ENCODE data around the gene TRIP6.
"Not testable (repeated sequence)": the region's sequence is repeated elsewhere in the genome, so short reads cannot be mapped to it uniquely, and the experiment has no call there.

TRIP6 gene

DNA sequence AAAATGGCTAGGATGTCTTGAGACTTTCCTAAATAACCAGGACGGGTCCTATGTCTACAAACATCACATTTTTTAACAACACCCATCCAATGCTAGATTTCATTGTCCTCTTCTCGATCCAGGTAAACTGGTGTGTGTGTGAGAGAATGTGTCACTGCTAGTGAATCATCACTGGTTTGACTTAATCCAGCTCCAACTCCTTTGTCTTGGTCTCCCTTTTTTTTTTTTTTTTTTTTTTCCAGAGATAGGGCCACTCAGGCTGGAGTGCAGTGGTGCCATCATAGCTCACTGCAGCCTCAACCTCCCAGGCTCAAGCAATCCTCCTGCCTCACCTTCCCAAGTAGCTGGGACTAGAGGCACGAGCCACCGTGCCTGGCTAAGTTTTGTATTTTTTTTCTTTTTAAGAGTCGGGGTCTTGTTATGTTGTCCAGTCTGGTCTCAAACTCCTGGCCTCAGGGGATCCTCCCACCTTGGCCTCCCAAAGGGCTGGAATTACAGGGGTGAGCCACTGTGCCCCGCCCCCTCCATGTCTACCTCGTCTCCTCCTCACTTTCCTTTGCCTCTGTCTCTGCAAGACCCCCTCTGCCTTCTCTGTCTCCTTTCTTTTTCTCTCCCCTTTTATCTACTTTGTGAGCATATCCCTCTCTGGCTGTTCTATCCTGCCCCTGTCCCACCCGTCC is 24.5 kb downstream of the TRIP6 start:
- no peak for DNase-seq

DNA sequence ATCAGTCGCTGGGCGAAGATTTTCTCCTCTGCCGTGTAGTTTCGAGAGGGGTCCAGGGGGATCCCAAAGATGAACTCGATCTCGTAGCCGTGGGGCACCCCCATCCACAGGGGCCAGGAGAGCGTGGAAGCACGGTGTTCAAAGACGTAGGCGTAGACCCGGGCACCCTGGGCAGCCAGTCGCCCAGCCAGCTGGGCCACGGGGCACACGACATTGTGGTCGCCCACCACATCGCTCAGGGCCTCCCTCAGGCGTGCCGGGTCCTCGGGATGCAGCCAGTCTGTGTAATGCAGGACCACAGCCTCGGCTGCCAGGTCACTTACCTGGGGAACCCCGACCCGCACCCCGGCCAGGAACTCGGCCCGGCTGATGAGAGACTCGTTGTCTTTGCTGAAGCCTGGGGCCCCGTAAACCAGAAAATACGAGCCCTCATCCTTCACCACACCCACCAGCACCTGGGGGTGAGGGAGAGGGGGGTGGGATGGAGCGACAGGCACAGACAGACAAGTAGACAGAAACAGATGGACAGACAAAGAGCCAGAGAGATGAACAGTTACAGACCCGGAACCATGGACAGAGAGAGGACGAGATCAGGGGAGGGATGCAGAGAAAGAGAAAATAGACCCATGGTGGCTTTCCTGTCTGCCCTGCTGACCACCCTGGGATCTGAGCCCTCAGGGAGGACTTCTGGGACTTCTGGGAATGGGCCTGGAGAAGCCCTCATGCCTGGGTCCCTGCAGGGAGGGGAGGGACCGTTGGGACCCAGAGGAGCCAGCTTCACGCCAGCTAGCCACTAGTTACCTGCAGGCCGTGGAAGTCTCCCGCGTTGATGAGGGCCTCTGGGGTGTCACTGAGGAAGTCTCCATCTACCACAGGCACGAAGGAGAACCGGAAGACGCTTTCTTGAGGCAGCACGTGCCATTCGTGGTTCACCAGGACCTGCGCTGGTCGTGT is 25.5 kb downstream of the TRIP6 start:
- no peak for DNase-seq

DNA sequence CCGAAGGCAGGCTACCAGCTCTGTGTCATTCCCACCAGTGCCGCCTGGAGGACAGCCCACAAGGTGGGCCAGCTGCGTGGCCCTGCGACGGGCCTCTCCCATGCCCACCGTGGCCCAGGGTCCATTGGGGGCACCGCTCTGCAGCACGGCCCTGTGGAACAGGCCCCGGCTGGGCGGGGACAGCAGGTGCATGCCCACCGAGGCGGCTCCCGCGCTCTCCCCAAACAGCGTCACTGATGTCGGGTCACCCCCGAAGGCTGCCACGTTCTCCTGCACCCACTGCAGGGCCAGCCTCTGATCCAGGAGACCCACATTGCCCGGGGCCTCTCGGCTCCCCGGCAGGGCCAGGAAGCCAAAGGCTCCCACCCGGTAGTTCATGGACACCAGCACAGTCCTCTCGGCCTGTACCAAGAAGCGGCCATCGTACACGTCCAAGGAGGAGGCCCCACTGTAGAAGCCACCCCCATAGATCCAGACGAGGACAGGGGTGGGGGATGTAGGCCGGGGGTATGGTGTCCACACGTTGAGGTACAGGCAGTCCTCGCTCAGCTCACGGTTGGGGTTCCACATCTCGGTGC is 26.2 kb downstream of the TRIP6 start:
- DNase-seq: no peak

DNA sequence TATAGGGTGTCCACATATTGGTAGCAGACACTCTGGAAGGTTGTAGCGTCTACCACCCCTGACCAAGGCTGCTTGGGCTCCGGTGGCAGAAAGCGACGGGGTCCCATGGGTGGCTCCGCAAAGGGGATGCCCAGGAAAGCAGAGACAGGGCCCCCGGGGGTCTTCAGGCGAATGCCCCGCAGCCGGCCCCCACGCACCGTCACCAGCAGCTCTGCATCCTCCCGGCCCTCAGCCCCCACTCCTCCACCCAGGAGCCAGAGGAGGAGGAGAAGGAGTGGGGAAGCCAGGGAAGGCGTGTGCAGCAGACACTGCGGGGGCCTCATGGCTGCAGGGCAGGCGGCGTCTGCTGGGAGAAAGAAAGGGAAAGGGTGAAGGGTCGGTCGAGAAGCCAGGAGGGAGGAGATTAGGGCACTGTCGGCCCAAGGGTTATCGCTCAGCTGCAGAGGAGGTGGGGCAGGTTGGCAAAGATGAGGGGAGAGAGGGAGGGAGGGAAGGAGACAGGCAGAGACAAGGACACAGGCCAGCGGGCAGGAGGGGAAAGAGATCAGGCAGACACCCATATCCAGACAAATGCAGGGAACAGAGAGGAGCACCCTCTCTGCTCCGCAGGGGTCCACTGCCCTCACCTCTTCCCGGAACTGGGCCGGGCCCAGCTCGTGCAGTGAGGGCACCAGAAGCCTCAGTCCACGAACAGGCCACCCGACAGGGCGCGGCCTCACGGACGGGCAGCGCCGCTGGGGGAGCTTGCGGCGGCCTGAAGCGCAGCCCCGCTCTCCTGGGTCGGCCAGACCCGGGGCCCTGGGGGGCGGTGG is 26.9 kb downstream of the TRIP6 start:
- no peak for DNase-seq

DNA sequence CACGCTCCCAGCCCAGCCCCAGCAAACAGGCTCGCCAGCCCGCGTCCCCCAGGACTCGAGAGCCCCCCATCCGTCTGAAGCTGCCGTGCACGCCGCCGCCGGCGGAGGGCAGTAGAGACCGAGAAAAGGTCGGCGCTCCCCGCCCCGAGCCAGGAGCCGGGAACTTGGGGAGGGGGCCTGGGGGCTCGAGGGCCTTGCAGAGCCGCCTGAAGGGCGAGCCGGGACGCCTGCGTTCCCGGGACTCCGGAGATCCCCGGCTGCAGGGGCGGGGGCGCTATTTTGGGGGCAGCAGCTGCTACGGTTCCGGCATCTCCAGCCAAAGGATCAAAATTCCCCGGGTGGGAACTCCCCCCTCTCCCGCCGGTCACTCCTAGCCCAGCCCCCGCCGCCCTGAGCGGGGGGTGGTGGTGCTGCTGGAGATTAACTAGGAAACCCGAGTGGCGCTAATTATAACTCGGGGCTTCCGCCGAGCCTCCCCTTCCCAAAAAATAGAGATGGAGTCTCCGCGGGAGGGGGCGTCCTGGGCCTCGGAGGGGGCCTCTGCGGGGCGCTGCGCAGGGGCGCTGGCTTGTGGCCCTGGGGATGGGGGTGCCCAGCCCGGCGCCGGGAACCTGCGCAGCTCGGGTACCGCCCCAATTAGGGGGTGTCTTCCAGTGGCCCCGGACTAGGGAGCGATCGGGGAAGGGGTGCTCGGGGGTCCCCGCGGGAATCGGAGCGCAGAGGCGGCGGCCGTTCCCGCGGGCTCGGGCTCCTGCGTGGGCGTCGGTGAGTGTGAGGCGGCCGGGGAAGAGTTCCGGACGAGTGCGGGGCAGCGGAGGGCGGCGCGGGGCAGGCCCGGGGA is 27.9 kb downstream of the TRIP6 start:
- no peak for DNase-seq

DNA sequence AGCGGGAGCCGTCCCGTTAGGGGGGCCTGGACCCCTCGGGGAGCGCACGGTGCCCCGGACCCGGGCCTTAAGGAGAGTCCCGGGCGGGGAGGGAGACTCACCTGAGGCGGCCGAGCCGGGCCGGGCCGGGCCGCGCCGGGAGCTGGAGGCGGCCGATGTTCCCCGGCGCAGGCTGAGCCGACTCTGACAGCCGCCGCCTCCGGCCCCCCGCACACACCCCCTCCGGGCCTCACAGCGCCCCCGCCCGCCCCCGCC is 28.4 kb downstream of the TRIP6 start, which contains the start of gene ACHE:
Gene ACHE, minus strand, starts transcription at position 188 of the 255 bp plus-strand sequence. CDS start 1,656 bp downstream, outside the sequence.
- no peak for DNase-seq

DNA sequence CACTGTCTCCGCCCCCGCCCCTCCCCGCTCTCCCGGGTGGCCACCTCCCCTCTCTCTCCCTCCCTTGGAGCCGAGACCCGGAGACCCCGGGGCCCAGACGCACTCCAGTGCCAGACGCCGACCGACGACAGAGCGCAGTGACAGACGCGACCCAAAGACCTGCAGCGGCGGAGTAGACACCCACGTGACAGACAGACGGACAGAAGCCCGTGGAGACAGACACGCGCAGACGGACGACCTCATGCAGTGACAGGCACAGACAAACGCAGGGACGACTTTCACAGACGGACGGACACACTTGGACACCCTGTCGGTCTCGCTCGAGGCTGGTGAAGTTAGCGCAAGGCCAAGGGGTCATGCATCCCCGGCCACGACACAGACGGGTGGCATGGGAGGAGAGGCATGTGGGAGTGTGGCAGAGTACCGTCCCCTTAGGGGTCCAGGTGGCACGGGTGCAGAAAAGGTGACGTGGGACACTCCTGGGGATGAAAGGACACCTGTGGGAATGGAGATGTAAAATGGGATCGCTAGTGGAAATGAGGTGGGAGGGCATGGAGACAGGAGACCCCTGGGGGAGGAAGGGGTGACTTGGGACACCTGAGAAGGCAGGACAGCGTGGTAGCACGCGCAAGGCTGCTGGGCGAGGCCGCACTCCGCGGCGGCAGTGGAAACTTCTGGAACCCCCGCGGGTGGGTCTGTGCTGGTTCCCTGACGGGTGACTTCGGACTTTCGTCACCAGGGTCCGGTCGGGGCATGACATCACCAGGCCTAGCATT is 29.0 kb downstream of the TRIP6 start:
- DNase-seq: no peak

DNA sequence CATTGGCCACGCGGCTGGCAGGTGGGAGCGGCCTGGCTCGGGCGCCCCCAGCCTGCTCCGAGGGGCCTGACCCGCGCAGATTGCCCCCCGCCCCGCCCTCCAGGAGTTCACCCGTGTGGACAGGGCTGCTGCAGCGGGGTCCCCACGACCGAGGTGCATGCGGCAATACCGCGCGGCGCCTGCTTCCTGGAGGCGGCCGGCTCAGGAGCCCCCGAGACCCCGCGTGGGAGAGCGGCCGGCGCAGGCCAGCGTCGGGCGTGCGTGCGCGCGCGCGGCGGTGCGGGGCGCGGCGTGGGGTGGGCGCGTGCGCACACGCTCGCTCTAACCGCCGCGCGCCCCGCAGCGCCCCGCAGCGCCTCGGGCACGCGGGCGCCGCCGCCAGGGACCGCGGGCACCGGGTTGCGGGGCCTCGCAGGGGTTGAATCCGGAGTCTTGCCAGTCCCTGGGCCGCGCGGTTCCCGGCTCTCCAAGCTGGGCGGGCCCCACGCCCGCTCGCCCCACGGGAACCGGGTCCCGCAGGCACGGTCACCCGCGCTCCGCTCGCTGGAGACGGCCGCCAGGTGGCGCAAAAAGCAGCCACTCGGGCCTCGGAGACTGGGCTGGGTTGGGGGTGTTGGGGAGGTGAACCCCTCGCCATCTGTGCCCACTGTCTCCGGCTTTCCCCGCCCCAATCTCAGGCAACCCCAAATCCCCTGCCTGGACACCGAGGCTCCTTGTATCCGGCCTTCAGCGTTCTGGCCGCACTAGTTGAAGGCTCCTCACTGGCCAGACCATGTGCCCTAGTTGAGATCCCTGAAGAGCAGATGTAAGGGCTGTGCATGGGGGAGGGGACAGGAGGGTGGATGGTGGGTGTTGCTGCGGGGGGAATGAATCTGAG is 29.8 kb downstream of the TRIP6 start:
- no peak for DNase-seq

DNA sequence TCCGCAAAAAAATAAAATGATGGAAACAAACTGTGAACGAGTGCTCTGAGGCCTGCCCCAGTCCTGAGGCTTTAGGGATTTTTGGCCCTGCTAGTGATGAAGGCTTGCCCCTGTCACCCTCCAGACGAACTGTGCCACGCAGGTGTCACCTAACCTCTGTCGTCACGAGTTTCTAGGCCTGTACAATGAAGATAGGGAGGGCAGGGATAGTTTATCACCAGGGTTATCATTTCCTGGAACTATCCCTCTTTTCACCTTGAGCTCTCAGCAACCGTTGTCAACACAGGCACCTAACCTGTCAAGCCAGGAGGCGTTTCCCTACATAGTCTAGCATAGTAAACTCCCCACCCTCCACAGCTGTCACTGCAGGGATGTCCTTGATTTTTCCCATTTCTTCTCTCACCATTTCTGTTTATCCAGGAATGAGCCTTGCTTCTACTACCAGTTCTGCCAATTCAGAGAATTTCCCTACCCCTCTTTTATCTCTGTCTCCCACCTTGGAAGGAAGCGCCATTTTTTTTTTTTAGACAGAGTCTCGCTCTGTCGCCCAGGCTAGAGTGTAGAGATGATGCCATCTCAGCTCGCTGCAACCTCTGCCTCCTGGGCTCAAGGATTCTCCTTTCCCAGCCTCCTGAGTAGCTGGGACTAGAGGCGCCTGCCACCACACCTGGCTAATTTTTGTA is 30.7 kb downstream of the TRIP6 start:
- no peak for DNase-seq

DNA sequence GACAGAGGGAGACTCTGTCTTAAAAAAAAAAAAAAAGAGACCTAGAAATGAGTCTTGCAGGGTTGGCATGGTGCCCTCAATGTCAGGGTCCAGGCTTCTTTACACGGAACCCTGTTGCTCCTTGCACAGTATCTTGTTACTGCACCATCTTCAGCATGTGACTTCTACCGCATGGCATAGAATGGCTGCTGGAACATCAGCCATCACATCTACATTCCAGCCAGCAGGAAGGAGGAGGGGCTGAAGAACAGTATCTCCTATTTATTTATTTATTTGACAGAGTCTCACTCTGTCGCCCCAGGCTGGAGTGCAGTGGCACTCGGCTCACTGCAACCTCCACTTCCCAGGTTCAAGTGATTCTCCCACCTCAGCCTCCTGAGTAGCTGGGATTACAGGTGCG is 32.2 kb downstream of the TRIP6 start:
- DNase-seq: no peak

DNA sequence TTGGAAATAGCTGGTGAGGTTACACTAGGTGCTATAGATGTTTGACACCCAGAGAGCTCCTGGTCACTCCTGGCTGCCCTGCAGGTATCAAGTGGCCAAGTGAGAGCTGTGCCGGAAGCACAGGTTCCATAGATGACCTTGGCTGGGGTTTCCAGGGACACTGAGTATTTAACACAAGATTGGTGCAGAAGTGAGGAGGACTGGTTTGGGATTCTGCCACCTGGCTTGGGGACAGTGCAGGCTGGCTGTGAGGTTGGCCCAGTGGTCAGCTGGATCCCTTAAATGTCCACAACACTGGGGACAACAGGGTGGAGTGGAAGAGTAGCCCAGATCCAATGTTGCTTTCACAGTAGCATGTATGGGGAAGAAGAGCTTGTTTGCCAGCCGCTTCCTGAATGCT is 33.8 kb downstream of the TRIP6 start:
- no peak for DNase-seq

DNA sequence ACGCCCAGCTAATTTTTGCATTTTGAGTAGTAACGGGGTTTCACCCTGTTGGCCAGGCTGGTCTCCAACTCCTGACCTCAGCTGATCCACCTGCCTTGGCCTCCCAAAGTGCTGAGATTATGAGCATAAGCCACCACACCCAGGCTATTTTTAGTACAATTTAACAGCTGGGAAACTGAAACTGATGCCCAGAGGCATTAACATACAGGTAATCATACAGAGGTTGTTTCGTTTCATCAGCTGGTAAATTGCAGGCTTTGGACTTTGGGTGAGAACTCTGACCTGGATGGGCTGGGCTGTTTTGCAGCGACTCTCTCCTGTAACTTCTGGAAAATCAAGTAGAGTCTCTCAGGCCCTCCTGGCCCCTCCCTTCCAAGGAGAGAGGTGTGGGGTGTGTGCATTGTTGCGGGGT is 34.7 kb downstream of the TRIP6 start:
- no peak for DNase-seq

DNA sequence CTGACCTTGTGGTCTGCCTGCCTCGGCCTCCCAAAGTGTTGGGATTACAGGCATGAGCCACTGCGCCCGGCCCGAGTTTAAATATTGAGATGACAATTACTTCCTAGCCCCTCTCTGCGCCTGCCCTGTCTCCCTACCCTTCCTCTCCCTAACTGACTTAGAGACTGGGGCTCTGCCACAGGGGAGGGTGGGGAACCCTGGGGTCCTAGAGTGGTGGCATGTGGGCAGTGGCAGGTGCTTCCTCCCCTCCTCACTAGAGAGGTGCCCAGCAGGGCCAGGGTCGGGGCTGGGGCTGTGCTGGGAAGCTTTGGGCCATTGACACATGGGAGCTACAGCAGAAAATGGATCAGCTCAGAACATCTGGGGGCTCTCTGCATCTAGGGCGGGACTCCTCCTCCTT is 35.5 kb downstream of the TRIP6 start:
- no peak for DNase-seq

DNA sequence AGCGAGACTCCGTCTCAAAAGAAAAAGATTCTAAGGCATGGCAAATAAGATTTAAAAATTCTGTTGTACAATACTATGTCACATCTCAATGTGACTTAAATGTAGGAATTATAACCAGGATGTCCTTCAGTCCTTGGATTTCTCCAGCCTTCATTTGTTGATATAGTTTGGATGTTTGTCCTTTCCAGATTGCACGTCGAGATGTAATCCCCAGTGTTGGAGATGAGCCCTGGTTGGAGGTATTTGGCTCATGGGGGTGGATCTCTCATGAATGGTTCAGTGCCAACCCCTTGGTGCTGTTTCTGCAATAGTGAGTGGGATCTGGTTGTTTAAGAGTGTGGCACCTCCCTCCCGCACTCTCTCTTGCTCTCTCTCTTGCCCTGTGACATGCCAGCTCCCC is 41.3 kb downstream of the TRIP6 start:
- DNase-seq: no peak

DNA sequence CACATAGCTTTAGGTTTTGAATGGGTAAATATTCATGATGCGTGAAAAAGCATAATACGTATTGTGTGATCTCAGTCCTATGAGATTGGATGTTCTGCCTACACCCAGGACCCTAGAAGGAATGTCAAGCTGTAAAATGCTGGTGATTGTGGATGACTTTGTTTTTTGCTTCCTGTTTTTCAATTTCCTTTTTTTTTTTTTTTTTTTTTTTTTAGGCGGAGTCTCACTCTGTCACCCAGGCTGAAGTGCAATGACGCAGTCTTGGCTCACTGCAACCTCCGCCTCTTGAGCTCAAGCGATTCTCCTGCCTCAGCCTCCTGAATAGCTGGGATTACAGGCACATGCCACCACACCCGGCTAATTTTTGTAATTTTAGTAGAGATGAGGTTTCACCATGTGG is 43.3 kb downstream of the TRIP6 start:
- DNase-seq: not testable (repeated sequence)

DNA sequence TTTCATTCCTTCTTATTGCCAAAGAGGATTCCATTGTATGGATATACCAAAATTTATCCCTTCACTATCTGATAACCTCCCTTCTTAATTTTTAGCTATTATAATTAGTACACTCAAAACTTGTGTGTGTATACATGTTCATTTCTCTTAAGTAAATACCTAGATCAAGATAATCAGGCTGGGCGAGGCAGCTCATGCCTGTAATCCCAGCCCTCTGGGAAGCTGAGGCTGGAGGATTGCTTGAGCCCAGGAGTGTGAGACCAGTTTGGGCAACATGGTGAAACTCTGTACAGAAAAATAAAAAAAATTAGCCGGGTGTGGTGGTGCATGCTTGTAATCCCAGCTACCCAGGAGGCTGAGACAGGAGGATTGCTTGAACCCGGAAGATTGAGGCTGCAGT is 44.3 kb downstream of the TRIP6 start:
- DNase-seq: no peak

DNA sequence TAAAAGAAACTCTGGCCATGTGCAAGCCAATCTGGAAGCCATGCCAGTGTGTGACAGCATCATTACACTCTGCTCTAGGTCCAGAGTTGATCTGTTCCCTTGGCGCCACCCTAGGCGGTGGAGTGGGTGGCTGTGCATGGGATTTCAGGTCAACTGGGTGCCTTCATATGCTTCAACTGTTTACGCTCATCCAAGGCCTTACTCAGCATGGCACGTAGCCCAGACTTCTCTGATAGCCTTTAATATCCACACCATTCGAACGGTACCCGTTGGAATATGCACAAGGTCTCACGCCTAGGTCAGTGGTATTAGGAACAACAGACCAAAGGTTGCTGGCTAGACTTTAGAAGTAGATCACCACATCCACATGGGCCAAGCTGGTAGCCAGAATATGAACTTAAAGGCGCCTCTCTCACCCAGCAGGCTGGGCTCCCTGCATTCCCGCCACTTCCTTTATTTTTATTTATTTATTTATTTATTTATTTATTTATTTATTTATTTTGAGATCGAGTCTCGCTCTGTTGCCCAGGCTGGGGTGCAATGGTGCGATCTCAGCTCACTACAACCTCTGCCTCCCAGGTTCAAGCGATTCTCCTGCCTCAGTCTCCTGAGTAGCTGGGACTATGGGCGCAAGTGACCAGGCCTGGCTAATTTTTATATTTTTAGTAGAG is 47.2 kb downstream of the TRIP6 start:
- DNase-seq: no peak

DNA sequence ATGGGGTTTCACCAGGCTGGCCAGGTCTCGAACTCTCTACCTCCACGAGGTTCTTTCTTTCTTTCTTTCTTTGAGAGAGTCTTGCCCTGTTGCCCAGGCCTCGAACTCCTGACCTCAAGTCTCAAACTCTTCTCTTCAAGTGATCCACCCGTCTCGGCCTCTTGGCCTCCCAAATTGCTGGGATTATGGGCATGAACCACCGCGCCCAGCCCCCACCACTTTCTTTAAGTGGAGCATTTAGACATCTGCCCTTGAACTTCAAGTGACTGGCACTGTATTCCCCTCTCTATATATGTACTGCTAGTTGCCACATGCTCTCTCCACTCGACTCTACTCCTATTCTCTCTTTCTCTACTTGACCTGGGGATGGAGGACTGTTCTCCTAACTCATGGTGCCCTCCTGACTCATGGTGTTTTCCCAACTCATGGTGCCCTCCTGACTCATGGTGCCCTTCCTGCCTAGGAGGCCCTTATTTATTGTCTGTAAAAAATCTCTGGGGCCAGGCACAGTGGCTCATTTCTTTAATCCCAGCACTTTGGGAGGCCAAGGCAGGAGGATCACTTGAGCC is 47.8 kb downstream of the TRIP6 start:
- no peak for DNase-seq

DNA sequence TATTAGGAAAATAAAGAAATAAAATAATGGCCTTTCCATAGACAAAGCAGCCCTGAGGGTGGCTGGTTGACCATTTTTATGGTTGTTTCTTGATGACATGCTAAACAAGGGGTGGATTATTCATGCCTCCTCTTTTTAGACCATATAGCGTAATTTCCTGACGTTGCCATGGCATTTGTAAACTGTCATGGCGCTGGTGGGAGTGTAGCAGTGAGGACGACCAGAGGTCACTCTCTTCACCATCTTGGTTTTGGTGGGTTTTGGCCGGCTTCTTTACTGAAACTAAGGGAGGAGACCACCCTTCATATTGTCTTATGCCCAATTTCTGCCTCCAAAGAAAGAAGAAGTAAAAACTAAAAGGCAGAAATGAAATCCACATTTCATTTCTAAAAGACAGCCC is 52.1 kb downstream of the TRIP6 start:
- DNase-seq: not testable (repeated sequence)

Data from NCI-H187 (cell line).